ENCODE measurements around the gene RASEF.

RASEF gene

GRCh38 chr9:83065233-83065632 lies 2.3 kb upstream of the RASEF start:
- no peak for TF ChIP-seq POLR2A (IDR thresholded peaks at IDR 0.05; ENCODE audit: extremely low read depth, insufficient read length)
- TF ChIP-seq MAX (IDR thresholded peaks at IDR 0.05; ENCODE audit: low read depth, low read length) = no peak
- TF ChIP-seq MYC (IDR thresholded peaks at IDR 0.05; ENCODE audit: low read depth, low read length) = no peak
- TF ChIP-seq CTCF (IDR thresholded peaks at IDR 0.05; ENCODE audit: low read depth, low read length) = no peak
- no peak overlapping the region for H3K4me3 ChIP-seq (ENCODE audit: low read depth, low read length)
- no peak for DNase-seq (ENCODE audit: low read depth)

GRCh38 chr9:83061990-83062650 lies 822 bp downstream of the RASEF start:
- H3K4me3 ChIP-seq (ENCODE audit: low read depth, low read length) = no peak overlapping the region
- no peak for DNase-seq (ENCODE audit: low read depth)
- TF ChIP-seq MAX (IDR thresholded peaks at IDR 0.05; ENCODE audit: low read depth, low read length) (no peak), MYC (IDR thresholded peaks at IDR 0.05; ENCODE audit: low read depth, low read length) (no peak), POLR2A (IDR thresholded peaks at IDR 0.05; ENCODE audit: extremely low read depth, insufficient read length) (no peak), CTCF (IDR thresholded peaks at IDR 0.05; ENCODE audit: low read depth, low read length) (no peak)

GRCh38 chr9:83061036-83061435 lies 1.9 kb downstream of the RASEF start:
- no peak for TF ChIP-seq CTCF (IDR thresholded peaks at IDR 0.05; ENCODE audit: low read depth, low read length)
- no peak for TF ChIP-seq MYC (IDR thresholded peaks at IDR 0.05; ENCODE audit: low read depth, low read length)
- no peak for TF ChIP-seq POLR2A (IDR thresholded peaks at IDR 0.05; ENCODE audit: extremely low read depth, insufficient read length)
- TF ChIP-seq MAX (IDR thresholded peaks at IDR 0.05; ENCODE audit: low read depth, low read length) = no peak
- no peak overlapping the region for H3K4me3 ChIP-seq (ENCODE audit: low read depth, low read length)
- DNase-seq (ENCODE audit: low read depth) = no peak

- no peak for DNase-seq (ENCODE audit: low read depth)
- no peak for TF ChIP-seq MAX (IDR thresholded peaks at IDR 0.05; ENCODE audit: low read depth, low read length)
- TF ChIP-seq MYC (IDR thresholded peaks at IDR 0.05; ENCODE audit: low read depth, low read length) = no peak
- no peak overlapping the region for H3K4me3 ChIP-seq (ENCODE audit: low read depth, low read length)
Measured at GRCh38 chr9:83060556-83060955, 2.4 kb downstream of the RASEF start.

GRCh38 chr9:83059417-83059816 lies 3.5 kb downstream of the RASEF start:
- TF ChIP-seq MYC (IDR thresholded peaks at IDR 0.05; ENCODE audit: low read depth, low read length) (no peak), CTCF (IDR thresholded peaks at IDR 0.05; ENCODE audit: low read depth, low read length) (no peak), MAX (IDR thresholded peaks at IDR 0.05; ENCODE audit: low read depth, low read length) (no peak), POLR2A (IDR thresholded peaks at IDR 0.05; ENCODE audit: extremely low read depth, insufficient read length) (no peak)
- no peak for DNase-seq (ENCODE audit: low read depth)
- H3K4me3 ChIP-seq (ENCODE audit: low read depth, low read length) = no peak overlapping the region

- H3K4me3 ChIP-seq (ENCODE audit: low read depth, low read length) = no peak overlapping the region
- no peak for DNase-seq (ENCODE audit: low read depth)
- TF ChIP-seq CTCF (IDR thresholded peaks at IDR 0.05; ENCODE audit: low read depth, low read length) = no peak
Measured at GRCh38 chr9:83056911-83057310, 6.0 kb downstream of the RASEF start.

Data from NB4 (cell line).